Stimulated activated naive CD4-positive, alpha-beta T cell treated with Interleukin-2 at 50 U/mL for 16 hours (primary cell): ENCODE data around the gene ANO4.
"Not testable (repeated sequence)": the region's sequence is repeated elsewhere in the genome, so short reads cannot be mapped to it uniquely, and the experiment has no call there.

Experiments used
- DNase-seq: peaks from one replicate; lab custom pipeline; 2025; lab: John Stamatoyannopoulos, UW

The ANO4 gene

DNA sequence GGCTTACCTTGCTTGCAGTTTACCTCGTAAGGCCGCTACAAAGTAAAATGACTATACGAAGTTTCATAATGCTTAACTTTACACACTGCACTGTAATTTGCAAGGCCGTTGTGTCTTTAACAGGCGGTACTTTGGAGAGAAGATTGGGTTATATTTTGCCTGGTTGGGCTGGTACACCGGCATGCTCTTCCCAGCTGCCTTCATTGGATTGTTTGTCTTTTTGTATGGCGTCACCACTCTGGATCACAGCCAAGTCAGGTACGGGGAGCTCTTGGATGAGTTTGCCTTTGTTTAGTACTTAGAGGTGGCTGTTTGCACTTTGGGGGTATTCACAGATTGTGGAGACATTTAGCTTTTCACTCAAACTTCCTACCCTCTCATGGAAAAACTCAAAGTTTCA, 247.6 kb downstream of the ANO4 start:
- DNase-seq, result no peak

DNA sequence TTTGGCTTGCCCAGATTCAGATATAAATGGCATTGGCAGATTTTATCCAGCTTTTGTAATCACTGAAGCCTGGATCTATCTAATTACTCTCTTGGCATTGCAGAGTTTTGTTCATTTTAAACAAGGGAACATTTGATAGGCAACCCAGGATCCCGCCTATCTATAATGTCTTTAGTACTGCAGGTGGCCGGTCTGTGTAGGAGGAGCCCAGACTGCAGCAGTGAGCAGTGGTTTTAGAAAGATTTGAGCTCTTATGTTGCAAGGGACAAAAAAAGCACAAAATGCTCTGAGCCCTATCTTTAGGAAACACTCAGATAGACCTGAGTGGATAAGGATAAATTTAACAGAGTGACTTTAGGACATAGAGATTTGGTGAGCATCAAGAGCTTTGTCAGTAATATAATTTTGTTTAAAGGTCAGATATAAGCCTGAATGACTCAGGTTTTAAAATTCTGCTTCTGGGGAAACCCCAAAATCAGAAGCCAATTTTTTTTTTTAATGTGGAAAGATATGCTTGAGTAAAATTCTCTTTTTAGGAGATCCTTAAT, 250.0 kb downstream of the ANO4 start:
- DNase-seq, result no peak

DNA sequence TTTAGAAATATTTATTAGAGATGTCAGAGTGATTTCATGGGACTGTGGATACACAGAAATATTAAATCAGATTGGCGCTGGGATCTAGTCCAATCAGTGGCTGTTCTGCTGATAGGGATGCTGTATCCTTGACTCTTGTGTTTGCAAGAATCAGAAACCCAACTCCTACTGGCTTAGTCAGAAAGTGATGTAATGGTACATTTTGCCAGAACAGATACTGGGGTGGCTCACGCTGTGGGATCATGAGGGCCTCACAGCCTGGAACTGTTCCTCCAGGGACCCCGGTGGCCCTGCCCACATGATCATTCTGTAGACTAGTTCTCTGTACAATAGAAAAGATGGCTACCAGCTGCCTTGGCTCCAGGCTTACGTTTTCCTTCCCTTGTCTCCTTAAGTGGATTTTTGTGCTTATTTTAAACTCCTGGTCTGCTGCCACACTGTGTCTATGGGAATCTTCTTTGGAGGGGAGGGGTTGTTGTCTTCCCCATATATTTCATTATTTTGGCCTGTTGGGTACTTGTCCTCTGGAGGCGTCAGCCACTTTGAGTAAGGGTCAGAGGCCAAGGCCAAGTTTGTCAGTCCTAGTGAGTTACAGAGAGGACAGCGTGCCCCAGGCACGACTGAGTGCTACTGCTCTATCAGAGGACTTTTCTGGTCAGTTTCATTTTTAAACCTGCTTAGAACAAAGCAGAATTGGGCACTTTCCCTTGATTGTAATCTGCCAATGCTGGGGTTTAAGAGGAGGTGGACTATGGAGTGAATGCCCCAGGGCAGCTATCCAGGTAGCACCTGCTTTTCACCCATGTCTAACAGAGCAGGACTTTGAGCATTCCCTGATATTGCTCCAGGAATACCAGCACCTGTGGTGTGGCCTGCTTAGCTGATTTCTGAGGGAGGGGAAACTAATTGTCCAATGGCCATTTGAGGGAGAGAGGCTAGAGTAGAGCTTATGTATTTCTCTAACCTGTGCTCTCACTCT, 251.2 kb downstream of the ANO4 start:
- no peak for DNase-seq

DNA sequence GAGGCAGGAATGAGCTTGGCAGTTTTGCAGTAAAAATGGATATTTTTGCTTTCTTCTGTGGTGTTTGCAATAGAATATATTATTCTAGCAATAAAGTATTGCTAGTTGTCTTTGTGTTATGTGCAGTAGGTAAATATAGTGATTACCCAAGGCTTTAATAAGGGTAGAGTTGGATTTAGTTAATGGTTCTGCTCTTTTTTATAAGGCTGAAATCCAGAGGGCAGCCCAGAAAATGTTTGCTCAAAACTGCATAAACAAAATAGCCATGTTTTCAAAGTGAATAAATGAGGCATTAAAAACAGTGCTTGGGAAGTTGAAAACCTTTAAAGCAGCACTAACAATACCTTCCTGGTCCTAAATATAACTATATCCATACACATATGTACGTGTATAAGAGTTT, 253.1 kb downstream of the ANO4 start:
- DNase-seq, result no peak

DNA sequence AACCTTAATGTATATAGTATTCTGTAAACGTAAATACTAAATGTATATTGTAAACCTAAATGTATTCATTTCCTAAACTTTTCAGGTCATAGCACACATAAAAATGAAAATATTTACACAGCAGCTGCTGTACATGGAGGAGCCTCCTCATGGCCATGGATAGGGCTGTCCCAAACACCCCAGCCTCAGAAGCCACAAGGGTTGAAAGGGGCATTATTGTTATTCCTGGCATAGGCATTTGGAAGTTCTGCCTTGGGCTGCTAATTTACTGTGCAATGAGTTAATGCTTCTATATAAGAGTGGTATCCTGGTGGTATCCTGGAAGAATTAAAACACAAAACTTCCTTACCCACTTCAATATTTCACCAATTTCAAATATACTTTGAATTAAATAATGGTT, 256.1 kb downstream of the ANO4 start:
- no peak for DNase-seq

DNA sequence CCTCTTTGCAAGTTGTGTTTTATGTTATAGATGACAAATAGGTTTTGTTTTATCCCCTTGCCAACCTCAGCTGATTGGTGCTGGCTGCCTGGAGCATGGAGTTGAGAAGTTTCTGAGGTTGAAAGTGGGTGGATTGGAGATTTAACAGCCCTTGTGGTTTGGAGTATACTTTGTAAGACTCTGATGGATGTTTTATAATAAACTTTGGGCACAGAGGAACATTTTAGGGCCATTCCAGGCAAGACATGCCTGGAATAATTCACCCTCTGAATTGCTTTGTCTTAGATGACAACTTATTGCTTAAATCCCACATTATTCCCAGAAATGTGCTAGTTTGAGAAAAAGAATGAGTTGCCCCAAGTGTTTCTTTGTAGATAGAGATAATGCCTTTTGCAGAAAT, 256.6 kb downstream of the ANO4 start:
- DNase-seq, result no peak

DNA sequence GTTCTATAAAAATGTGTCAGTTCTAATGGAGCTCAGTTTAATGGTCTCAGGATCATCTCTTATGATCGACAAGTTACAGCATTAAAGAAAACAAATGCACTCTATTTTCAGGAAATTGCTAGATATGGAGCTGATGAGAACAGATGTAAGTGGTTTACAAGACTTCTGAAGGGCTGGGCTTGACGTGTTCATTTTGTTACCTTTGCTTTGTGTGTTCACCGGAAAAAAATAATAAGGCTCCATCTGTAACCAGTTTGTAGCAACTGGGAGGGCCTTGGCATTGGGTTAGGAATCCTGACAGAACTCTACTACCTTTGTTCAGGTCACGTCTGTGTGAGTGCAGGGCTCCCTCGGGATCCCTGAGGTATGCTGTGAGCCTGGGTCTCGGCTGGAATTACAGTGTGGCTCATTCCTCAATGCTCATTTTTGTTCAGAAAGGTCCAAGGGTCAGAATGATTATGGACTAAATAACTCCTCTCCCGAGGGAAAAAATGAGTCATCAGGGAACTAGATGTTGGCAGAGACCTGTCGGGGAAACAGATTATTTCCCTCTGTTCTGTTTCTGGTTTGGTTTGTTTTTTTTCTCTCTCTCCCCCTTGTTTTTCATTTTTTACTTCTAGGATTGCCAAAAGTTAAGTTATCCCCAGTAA, 257.4 kb downstream of the ANO4 start:
- DNase-seq, result no peak

DNA sequence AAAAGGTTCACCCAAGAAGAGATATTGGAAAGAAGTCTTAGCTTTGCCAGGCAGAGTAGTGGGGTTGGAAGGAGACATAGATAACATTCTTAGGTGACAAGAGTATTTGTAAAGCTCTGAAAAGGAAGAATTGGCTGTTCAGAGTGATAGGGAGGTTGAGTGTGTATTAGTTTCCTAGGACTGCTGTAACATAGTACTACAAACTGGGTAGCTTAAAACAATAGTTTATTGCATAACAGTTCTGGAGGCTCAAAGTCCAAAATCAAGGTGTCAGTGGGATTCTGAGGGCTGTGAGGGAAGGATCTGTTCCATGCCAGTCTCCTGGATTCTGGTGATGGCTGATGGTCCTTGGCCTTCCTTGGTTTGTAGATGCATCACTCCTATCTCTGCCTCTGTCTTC, 258.6 kb downstream of the ANO4 start:
- no peak for DNase-seq

DNA sequence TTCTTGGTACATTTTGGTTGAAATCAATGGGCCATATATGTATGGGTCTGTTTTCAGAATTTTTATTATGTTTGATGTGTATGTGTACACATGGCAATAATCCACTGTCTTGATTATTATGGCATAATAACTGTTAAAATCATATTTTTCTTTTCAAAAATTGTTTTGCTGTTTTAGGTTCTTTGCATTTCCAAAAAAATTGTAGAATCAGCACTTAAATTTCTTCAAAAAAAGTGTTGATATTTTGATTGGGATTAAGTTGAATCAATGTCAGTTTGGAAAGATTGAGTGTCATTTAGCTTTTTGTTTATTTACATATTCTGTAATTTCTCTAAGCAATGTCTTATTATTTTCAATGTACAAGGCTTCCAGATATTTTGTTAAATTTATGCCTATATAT, 261.4 kb downstream of the ANO4 start:
- no peak for DNase-seq

DNA sequence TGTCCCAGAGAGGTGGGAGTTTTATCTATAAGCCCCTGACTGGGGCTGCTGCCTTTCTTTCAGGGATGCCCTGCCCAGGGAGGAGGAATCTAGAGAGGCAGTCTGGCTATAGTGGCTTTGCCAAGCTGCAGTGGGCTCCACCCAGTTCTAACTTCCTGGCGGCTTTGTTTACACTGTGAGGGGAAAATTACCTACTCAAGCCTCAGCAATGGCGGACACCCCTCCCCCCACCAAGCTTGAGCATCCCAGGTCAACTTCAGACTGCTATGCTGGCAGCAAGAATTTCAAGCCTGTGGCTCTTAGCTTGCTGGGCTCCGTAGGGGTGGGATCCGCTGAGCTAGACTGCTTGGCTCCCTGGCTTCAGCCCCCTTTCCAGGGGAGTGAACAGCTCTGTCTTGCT, 267.9 kb downstream of the ANO4 start:
- not testable (repeated sequence) for DNase-seq

DNA sequence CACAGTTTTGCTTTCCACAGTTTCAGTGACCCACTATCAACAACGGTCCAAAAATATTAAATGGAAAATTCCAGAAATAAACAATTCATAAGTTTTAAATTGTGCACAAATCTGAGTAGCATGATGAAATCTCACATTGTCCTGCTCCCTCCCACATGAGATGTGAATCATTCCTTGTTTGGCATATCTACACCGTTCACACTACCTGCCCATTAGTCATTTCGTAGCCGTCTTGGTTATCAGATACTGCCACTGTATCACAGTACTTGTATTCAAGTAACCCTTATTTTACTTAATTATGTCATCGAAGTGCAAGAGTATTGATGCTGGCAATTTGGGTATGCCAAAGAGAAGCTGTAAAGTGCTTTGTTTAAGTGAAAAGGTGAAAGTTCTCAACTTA, 270.1 kb downstream of the ANO4 start:
- DNase-seq, result no peak

DNA sequence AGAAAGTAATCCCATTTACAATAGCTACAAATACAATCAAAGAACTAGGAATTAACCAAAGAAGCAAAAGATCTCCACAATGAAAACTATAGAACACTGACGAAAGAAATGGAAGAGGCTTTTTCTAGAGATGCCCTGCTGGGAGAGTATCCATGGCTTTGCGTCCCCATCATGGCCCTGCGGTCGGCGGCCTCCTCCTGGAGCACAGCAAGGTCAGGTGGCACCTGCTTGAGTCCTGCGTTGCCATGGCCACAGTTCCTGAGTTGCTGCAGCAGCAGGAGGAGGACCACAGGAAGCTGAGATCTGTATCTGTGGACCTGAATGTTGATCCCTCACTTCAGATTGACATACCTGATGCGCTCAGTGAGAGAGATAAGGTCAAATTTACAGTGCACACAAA, 271.9 kb downstream of the ANO4 start:
- DNase-seq, result no peak

DNA sequence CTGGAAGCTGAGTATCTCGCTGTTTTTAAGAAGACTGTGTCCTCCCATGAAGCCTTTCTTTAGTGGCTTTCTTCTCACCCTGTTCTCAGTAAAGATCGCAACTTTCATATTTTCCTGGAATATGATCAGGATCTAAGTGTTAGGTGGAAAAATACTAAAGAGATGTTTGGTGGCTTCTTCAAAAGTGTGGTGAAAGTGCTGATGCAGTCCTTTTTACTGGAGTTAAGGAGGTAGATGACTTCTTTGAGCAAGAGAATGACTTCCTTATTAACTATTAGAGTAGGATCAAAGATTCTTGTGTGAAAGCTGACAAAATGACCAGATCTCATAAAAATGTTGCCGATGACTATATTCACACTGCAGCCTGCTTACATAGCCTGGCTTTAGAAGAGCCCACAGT, 273.8 kb downstream of the ANO4 start:
- no peak for DNase-seq

DNA sequence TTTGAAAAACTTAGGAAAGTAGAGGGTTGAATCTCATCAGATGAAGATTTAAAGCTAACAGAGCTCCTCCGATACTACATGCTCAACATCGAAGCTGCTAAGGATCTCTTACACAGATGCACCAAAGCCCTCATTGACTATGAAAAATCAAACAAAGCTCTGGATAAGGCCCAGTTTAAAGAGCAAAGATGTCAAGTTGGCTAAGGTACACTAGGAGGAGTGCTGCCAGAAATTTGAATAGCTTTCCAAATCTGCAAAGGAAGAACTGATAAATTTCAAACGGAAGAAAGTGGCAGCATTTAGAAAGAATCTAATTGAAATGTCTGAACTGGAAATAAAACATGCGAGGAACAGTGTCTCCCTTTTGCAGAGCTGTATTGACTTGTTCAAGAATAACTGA, 274.3 kb downstream of the ANO4 start:
- DNase-seq, result no peak

DNA sequence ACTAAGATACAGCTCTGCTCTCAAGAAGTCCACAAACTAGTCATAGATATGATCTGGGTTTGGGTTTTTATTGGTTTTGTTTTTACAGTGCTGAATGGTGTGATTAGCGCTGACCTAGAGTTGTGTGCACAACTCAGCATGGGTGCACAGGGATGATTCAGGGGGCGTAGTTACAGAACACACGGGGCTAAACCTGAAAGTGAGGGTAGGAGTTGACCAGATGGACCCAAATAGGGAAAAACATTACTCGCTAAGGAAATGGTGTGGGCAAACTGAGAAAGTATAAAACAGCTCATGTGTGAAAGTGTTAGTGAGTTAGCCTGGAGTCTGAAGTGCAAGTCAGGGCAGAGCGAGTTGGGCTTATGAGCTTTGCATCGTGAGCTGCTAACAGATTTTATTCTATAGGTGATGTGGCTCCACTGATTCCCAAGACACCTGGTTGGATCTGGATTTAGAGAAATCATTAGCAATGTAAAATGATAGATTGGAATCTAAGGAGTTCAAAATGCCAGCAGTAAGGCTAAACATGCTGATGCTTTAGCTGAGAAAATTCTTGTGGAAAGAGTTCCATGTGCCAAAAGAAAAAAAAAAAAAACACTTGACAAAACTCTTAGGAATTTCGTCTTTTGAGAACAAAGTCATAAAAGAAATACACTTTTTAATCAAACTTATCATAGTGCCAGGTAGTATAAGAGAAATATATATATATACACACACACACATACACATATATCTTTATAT, 280.5 kb downstream of the ANO4 start:
- DNase-seq, result no peak

DNA sequence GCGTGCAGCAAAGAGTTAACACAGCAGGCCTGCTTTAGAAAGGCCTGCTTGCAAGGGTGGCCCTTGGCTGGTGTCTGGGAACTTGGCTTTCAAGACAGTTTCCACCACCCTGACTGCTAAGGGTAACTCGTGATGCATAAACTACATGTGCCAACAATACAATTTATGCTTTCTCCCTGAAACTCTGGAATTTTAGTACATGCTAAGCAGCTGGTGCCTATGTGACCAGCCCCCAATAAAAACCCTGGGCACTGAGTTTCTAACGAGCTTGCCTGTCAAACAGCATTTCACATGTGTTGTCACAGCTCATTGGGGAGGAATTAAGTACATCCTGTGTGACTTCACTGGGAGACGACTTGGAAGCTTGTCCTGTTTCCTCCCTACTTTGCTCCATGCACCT, 282.3 kb downstream of the ANO4 start:
- DNase-seq, result no peak

DNA sequence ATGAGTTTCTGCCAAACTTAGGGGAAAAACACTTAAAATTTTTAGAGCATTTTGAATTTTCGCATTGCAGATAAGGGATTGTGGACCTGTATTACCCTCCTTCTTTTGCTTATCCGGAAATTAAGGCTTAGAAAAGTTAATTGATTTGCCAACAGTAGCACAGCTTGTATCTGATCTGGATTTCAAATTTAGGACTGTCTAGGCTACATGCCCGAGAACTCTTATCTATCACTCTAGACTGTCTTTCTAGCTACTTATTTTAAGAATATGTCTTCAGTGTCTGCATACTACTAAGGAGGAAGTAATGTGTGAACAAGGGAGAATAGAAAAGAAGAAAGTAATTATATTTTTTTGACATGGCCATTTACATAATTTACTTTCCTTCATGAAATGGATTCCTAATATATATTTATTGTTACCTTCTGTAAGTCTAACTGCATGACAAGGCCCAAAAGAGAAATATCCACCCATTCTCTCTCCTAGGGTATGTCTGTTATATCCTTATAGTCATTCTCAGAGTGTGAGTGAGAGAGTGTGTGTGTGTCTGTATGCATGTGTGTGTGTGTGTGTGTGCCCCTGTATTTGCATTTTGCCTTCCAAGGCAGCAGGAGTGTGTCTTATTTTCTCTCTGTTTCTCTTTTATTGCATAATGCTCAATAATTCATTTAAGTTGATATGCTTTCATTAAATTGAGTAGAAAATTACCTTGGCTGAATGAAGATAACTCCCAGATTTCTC, 283.4 kb downstream of the ANO4 start:
- DNase-seq, result no peak

DNA sequence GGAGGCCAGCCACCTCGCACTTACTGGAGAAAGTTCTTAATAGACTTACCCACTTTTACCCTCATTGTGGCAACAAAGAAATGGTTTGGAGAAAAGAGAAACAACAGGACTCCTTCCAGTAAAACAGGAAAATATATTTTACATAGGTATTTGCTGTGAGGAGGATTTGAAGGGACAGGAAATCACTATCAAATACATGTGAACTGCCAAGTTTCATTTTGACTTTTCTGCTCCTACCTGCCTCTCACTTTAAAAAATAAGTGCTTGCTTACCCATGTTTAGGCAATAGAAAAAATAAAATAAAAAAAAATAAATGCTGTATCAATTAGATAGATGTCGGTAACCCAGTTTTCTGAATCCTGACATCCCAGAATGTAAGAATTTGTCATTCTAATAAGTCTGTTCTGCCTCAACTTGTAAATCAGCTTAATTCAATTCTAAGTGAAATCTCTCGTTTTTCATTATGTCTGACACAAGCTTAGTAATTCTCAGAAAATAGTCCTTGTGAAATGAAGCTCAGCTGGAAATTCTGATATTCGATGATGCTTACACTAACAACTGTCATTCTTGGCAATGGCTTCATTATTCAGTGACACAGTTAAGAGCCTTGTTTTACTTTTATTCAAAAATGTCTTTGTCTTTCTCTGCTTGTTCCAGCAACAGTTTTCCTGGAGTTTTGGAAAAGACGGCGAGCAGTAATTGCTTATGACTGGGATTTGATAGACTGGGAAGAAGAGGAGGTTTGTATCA, 284.1 kb downstream of the ANO4 start:
- DNase-seq, result no peak

DNA sequence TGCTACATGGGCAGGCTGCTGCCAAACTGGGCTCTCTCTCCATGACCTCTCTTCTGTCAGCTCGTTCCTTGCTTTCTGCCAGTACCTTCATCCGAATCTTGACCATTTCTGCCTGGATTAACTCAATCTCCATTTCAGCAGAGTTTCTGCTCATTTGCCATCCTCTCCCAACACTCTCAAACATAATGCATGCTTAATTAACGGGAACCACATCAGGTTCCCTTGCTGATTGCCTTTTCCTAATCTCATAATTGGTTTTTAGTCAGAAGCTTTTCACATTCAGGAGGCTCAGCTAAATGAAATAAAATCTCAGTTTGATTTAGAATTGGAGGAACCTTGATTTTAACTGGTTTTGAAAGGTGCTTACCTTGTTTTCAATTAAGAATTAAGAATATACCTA, 288.1 kb downstream of the ANO4 start:
- DNase-seq, result no peak

DNA sequence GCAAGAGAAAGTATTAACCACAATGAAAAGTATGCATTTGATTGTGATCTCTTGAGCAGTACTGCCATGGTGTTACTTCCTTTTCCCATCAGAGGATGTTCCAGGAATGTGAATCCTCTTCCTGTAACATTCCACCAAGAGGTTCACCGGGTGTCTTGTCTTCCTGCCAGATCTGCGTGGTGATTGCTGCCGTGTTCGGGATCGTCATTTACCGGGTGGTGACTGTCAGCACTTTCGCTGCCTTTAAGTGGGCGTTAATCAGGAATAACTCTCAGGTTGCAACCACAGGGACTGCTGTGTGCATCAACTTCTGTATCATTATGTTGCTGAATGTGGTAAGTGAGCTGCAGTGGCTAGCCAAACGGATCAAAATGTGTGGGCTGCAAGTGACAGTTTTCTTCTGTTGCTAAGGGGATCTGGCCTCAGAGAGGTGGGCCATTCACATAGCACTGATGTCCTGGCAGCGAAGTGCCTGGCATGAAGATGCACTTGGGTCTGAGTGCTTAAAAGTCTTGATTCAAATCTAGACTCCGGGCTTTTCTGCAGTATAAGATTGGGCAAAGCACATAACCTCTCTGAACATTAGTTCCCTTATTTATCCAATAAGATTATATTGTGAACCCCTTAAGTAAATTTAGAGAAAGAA, 292.0 kb downstream of the ANO4 start:
- no peak for DNase-seq

DNA sequence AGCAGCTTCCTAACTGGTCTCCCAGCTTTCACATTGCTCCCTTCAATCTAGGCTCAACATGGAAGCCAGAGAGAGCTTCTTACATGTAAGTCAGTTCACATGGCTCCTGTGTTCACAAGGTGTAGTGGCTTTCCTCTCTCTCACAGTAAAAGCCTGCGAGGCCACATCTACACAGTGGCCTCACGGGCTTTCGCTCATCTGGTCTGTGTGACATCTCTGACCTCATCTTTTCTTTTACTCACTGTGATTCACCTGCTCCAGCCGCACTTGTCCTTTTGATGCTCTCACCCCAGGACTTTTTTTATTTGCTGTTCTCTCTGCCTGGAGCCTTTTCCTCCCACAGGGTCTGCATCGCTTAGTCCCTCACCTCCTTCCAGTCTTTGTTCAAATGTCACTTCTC, 293.3 kb downstream of the ANO4 start:
- no peak for DNase-seq
